Smooth muscle cell (in vitro differentiated cells): ENCODE data around the gene VEZT. TPM values are rescaled to one million over a fixed set of nuclear protein-coding genes. Genes with fewer than 3 reads are reported as not detected.

Source experiments
- DNase-seq: peaks from one replicate; lab custom pipeline; 2025; ENCODE audit not compliant: unreplicated experiment; lab: John Stamatoyannopoulos, UW
- H2AFZ ChIP-seq: fragments of 200-600 bp; sonication (generic); 2 replicates; pipeline ENCODE4 v1.6.0; 2016; ENCODE audit warnings: antibody characterized with exemption, low read depth, mild to moderate bottlenecking
- H3F3A ChIP-seq: fragments of 200-600 bp; sonication (generic); 2 replicates; pipeline ENCODE4 v1.6.0; 2017; ENCODE audit warnings: antibody characterized with exemption, low read depth
- H3K27ac ChIP-seq: fragments of 200-600 bp; sonication (generic); 2 replicates; pipeline ENCODE4 v1.5.1; 2016; ENCODE audit warnings: low read depth, mild to moderate bottlenecking
- H3K27me3 ChIP-seq: fragments of 200-600 bp; sonication (generic); 2 replicates; pipeline ENCODE4 v1.6.1; 2016; ENCODE audit warnings: low read depth, mild to moderate bottlenecking
- H3K36me3 ChIP-seq: fragments of 200-600 bp; sonication (generic); 2 replicates; pipeline ENCODE4 v1.5.1; 2016; ENCODE audit warnings: low read depth
- H3K4me1 ChIP-seq: fragments of 200-600 bp; sonication (generic); 2 replicates; pipeline ENCODE4 v1.5.1; 2016; ENCODE audit warnings: low read depth
- H3K4me2 ChIP-seq: fragments of 200-600 bp; sonication (generic); 2 replicates; pipeline ENCODE4 v1.6.0; 2016; ENCODE audit warnings: mild to moderate bottlenecking
- H3K4me3 ChIP-seq: fragments of 200-600 bp; sonication (generic); 2 replicates; pipeline ENCODE4 v1.5.1; 2016; ENCODE audit warnings: mild to moderate bottlenecking
- H3K79me2 ChIP-seq: fragments of 200-600 bp; sonication (generic); 2 replicates; pipeline ENCODE4 v1.6.0; 2016; ENCODE audit warnings: low read depth, mild to moderate bottlenecking
- H3K9ac ChIP-seq: fragments of 200-600 bp; sonication (generic); 2 replicates; pipeline ENCODE4 v1.6.0; 2016; ENCODE audit warnings: low read depth
- H3K9me3 ChIP-seq: fragments of 200-600 bp; sonication (generic); replicated peaks from 2 replicates; pipeline ENCODE4 v1.5.1; 2016; ENCODE audit warnings: low read depth
- H4K20me1 ChIP-seq: fragments of 200-600 bp; sonication (generic); 2 replicates; pipeline ENCODE4 v1.6.0; 2016; ENCODE audit warnings: low read depth
- CTCF ChIP-seq: fragments of 200-600 bp; sonication (generic); IDR thresholded peaks from 2 replicates; pipeline ENCODE4 v1.5.1; 2017; ENCODE audit warnings: borderline replicate concordance, mild to moderate bottlenecking, antibody characterized with exemption; ENCODE audit not compliant: insufficient read depth, poor library complexity, severe bottlenecking
- WGBS: methylation state at CpG from one replicate; pipeline ENCODE4 v1.1.7; 2016; ENCODE audit warnings: low lambda C conversion rate; 5-methylcytosine and 5-hydroxymethylcytosine counted together
- polyA plus RNA-seq: library from polyadenylated mRNA; unstranded; fragments of >200 nt; fragmentation: Nextera tagmentation; extraction: Ambion mirVana; gene quantifications from 2 replicates; pipeline ENCODE4 v1.2.1, GENCODE V29; 2016
- total RNA-seq: library from RNA; depleted of rRNA; stranded (reverse); fragments of >200 nt; gene quantifications from 2 replicates; pipeline ENCODE4 v1.2.3, GENCODE V29; 2014

The VEZT gene
- total and polyA plus RNA-seq, 2 experiments from 2014 or later, result 21.2 to 65.2 TPM

- H4K20me1 ChIP-seq, result peaks cover 4% of the 10 kb centered on the region
- no peaks in the 10 kb centered on the region for H3F3A ChIP-seq
- no peak overlapping the region for H2AFZ ChIP-seq
- H3K27ac ChIP-seq, result no peak overlapping the region
- WGBS, result 95% methylated on average over 2 of the region's 2 CpGs
- H3K4me2 ChIP-seq, result no peak overlapping the region
- peaks cover 12% of the 10 kb centered on the region for H3K36me3 ChIP-seq
- H3K9ac ChIP-seq, result no peak overlapping the region
- H3K79me2 ChIP-seq, result no peaks in the 10 kb centered on the region
- no peak overlapping the region for H3K4me3 ChIP-seq
- no peak for TF ChIP-seq CTCF
- H3K4me1 ChIP-seq, result no peaks in the 10 kb centered on the region
- no peaks in the 10 kb centered on the region for H3K27me3 ChIP-seq
- DNase-seq, result no peak
- H3K9me3 ChIP-seq, result no peaks in the 10 kb centered on the region
These were observed 41.2 kb downstream of the VEZT start for GRCh38 chr12:95258803-95259202.

- no peak overlapping the region for H3K9ac ChIP-seq
- no peaks in the 10 kb centered on the region for H3F3A ChIP-seq
- H3K79me2 ChIP-seq, result no peaks in the 10 kb centered on the region
- DNase-seq, result no peak
- no peak overlapping the region for H3K27ac ChIP-seq
- no peaks in the 10 kb centered on the region for H3K4me1 ChIP-seq
- H3K36me3 ChIP-seq, result peaks cover 16% of the 10 kb centered on the region
- H3K4me2 ChIP-seq, result no peak overlapping the region
- H3K27me3 ChIP-seq, result no peaks in the 10 kb centered on the region
- H2AFZ ChIP-seq, result no peak overlapping the region
- 94% methylated on average over 1 of the region's 1 CpG for WGBS
- no peaks in the 10 kb centered on the region for H3K9me3 ChIP-seq
- no peak for TF ChIP-seq CTCF
- peaks cover 4% of the 10 kb centered on the region for H4K20me1 ChIP-seq
- H3K4me3 ChIP-seq, result no peak overlapping the region
These were observed 41.8 kb downstream of the VEZT start for GRCh38 chr12:95259368-95259767.

- Histone ChIP-seq H3K27ac (no peak overlapping the region), H3K4me3 (no peak overlapping the region), H2AFZ (no peak overlapping the region), H3K27me3 (no peaks in the 10 kb centered on the region), H3K9me3 (no peaks in the 10 kb centered on the region), H3F3A (no peaks in the 10 kb centered on the region), H4K20me1 (peaks cover 4% of the 10 kb centered on the region), H3K36me3 (peaks cover 16% of the 10 kb centered on the region), H3K4me1 (no peaks in the 10 kb centered on the region), H3K9ac (no peak overlapping the region), H3K4me2 (no peak overlapping the region), H3K79me2 (no peaks in the 10 kb centered on the region)
- WGBS, result 99% methylated on average over 4 of the region's 4 CpGs
- no peak for DNase-seq
- TF ChIP-seq CTCF, result no peak
These were observed 43.5 kb downstream of the VEZT start for GRCh38 chr12:95261109-95261508.

DNA sequence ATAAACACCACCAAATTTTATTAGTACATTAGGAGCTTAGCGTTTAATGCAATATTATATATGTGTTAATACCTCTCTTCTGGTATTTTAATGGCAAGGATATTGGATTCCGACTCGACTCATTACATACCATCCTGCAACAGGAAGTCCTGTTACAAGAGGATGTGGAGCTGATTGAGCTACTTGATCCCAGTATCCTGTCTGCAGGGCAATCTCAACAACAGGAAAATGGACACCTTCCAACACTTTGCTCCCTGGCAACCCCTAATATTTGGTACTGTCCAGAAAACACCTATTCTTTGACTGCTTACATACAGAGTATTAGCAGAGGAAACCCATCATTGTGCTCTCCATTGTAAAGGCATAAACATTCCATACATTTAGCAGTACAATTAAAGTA is 45.2 kb downstream of the VEZT start:
- peaks cover 10% of the 10 kb centered on the region for H3K36me3 ChIP-seq
- TF ChIP-seq CTCF, result no peak
- no peaks in the 10 kb centered on the region for H3F3A ChIP-seq
- H3K9ac ChIP-seq, result no peak overlapping the region
- H3K4me3 ChIP-seq, result no peak overlapping the region
- DNase-seq, result no peak
- no peaks in the 10 kb centered on the region for H3K9me3 ChIP-seq
- 62% methylated on average over 3 of the region's 3 CpGs for WGBS
- H3K27ac ChIP-seq, result no peak overlapping the region
- no peaks in the 10 kb centered on the region for H3K27me3 ChIP-seq
- no peaks in the 10 kb centered on the region for H3K79me2 ChIP-seq
- peaks cover 4% of the 10 kb centered on the region for H4K20me1 ChIP-seq
- no peak overlapping the region for H3K4me2 ChIP-seq
- no peaks in the 10 kb centered on the region for H3K4me1 ChIP-seq
- H2AFZ ChIP-seq, result no peak overlapping the region
